ENCODE results near the gene ZNF564.

DNA sequence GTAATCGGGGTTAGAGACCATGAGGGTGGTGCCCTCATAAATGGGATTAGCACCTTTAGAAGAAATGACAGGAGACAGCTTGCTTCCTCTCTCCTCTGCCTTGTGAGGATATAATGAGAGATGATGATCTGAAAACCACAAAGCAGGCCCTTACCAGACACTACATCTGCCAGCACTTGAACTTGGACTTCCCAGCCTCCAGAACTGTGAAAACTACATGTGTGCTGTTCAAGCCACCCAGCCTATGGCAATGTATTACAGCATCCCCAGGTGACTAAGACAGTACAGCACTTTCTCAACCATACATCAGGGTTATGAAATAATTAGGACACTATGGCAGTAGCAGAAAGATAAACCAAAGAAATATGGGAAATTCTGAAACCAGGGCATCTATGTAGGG, 7.4 kb downstream of the ZNF564 start:
- no peak for TF ChIP-seq POLR2A (IDR thresholded peaks at IDR 0.05)
- TF ChIP-seq, protein P1, sequence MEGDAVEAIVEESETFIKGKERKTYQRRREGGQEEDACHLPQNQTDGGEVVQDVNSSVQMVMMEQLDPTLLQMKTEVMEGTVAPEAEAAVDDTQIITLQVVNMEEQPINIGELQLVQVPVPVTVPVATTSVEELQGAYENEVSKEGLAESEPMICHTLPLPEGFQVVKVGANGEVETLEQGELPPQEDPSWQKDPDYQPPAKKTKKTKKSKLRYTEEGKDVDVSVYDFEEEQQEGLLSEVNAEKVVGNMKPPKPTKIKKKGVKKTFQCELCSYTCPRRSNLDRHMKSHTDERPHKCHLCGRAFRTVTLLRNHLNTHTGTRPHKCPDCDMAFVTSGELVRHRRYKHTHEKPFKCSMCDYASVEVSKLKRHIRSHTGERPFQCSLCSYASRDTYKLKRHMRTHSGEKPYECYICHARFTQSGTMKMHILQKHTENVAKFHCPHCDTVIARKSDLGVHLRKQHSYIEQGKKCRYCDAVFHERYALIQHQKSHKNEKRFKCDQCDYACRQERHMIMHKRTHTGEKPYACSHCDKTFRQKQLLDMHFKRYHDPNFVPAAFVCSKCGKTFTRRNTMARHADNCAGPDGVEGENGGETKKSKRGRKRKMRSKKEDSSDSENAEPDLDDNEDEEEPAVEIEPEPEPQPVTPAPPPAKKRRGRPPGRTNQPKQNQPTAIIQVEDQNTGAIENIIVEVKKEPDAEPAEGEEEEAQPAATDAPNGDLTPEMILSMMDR (IDR thresholded peaks at IDR 0.05): no peak

All from heart left ventricle (tissue), 13 donors.